DMS79 treated with DMSO at 0.1 percent for 48 hours (cell line): ENCODE measurements around the gene MLLT3.
A peak's percentile ranks its signal among the peaks of the same experiment; 100 is the strongest.
"Not testable (repeated sequence)": the region's sequence is repeated elsewhere in the genome, so short reads cannot be mapped to it uniquely, and the experiment has no call there.

Experiments
- DNase-seq: peaks from one replicate; lab custom pipeline; 2025; lab: John Stamatoyannopoulos, UW

MLLT3 gene

GRCh38 chr9:20622330-20623020 is at the start of gene MLLT3:
Gene MLLT3 (minus strand): TSS chr9:20622499.
- DNase-seq: peak; percentile 90

DNA sequence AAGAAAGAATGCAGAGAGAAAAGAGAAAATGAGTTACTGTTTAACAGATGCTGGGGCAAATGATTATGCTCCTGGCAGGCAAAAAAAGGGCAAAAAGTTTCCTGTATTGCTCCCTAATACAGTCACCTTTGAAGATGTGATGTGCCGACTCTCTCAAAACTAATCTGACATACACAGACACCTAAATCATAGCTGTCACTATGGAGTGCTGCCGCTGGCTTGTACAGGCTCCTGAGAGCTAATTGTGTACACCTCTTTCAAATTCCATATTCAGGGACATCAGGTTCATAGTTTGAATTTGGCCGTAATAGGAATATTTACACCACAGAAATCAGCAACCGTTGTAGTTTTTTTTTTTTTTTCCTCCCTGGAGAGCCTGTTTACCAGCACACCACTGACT is 49.3 kb upstream of the MLLT3 start:
- no peak for DNase-seq

DNA sequence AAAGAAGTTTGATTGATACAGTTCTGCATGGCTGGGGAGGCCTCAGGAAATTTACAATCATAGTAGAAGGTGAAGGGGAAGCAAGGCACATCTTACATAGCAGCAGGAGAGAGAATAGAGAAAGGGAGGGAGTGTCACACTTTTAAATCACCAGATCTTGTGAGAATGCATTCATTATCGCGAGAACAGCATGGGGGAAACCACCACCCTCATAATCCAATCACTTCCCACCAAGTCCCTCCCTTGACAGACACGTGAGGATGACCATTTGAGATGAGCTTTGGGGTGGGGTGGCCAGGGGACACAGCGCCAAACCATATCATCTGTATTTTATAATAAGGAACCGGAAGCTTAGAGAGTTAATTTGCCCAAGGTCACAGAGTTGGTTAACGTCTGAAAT is 48.1 kb upstream of the MLLT3 start:
- no peak for DNase-seq

DNA sequence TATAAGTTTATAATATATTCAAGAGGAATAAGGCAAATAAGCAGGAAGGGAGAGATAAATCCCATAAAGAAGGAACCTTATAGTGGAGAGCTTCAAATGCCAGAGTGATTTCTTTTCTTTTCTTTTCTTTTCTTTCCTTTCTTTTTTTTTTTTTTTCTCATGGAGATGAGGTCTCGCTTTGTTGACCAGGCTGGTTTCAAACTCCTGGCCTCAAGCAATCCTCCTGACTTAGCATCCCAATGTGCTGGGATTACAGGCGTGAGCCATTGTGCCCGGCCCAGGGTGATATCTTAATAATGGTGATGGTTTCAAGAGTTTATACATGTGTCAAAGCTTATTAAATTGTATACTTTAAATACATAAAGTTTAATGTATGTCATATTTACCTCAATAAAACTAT is 42.2 kb upstream of the MLLT3 start:
- no peak for DNase-seq

- DNase-seq: no peak
Observed at GRCh38 chr9:20663133-20663532, 40.8 kb upstream of the MLLT3 start.

DNA sequence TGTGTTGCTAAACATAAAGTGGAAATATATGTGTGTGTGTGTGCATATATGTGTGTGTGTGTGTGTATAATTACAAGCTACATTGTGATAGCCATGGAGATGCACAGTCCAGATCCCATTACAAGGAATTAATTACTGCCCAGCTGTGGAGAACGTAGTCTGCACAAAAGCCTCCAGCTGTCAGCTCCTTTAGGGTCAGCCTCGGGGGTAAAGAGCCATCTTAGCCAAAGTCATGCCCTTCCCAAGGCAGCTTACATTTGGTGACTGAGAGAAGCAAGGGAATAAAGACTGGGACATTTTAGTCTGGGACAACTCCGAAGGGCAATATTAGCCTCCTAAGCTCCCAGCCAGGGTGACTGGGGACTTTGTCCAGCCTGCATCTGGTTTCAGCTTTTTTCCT is 39.9 kb upstream of the MLLT3 start:
- DNase-seq: no peak

DNA sequence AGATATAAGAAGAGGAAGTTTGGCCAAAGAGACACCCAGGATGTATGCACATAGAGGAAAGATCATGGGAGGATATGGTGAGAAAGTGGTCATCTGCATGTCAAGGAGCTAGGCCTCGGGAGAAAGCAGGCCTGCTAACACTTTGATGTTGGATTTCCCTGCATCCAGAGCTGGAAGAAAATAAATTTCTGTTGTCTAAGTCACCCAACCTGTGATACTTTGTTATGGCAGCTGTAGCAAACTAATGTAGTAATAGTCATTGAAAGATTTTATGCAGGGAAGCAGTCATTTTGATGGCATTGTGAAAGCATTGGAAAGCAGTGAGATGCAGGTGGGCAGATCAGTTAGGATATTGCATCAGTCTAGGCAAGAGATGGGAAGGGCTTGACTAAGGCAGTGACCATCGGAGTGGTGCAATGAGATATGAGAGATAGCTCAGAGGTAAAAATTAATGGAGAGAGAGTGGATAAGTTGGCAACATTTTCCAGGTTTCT is 37.2 kb upstream of the MLLT3 start:
- no peak for DNase-seq

GRCh38 chr9:20658677-20659473 is 36.6 kb upstream of the MLLT3 start:
- peak; percentile 30 for DNase-seq

GRCh38 chr9:20658246-20658667 is 36.0 kb upstream of the MLLT3 start:
- DNase-seq: not testable (repeated sequence)

DNA sequence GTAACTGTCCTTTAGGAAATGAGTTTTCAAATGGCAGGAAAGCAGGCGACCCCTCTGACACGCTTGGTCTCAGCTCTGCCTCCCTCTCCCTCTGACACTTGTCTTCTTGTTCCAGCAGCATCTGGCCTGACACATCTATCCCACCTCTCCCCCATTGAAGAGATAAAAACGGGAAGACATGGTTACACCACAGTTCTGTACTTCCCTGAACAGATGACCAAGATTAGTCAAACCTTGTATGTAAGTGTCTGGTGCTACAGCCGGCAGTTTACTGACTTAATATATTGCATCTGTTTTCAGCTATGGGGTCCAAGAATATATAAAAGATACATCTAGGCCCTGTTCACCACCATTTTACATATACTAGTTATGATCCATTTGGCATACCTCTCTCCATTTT is 29.6 kb upstream of the MLLT3 start:
- no peak for DNase-seq

DNA sequence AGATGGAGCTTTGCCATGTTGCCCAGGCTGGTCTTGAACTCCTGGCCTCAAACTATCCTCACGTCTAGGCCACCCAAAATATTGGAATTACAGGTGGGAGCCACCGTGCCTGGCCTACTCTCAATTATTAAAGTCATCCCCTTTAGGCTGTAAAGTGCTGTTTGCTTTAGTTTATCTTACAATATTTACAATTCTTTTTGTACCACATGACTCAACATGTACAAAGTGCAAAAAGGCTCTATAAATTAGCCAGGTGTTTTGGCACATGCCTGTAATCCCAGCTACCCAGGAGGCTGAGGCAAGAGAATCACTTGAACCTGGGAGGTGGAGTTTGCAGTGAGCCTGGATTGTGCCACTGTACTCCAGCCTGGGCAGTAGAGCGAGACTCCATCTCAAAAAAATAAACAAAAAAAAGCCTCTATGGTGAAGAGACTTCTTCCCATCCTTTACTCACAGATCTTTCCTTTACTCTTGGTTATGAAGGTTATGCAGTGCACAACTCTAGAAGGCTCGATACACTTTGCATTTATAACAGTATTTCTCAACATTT is 28.5 kb upstream of the MLLT3 start:
- no peak for DNase-seq

DNA sequence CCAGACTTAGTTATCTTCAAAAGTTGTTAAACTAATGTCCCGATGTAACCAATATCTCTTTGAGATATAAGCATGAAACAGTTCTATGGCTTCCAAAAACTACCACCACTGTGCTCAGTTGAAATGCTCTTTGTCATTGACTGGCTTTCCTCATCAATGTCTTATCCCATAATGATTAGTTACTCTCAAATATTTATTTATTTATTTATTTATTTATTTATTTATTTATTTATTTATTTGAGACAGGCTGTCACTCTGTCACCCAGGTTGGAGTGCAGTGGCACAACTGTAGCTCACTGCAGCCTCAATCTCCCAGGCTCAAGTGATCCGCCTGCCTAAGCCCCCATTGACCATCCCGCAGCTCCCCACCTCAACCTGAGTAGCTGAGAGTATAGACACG is 28.0 kb upstream of the MLLT3 start:
- DNase-seq: no peak

DNA sequence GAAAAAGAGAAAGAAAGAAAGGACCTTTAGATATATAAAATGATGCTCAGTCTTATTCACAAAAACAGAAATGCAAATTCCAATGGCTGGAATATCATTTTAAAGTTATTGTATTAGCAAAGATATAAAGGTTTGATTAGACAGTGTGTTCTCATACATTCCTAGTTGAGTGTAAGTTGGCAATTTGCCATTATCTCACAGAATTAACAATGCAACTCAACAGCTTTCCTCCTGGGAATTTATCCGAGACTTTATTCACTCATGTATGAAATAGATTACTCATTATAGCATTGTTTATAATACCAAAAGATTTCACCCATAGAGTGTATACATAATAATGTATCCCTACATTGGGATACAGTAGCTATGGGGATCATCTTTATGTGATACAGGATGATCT is 27.1 kb upstream of the MLLT3 start:
- no peak for DNase-seq

DNA sequence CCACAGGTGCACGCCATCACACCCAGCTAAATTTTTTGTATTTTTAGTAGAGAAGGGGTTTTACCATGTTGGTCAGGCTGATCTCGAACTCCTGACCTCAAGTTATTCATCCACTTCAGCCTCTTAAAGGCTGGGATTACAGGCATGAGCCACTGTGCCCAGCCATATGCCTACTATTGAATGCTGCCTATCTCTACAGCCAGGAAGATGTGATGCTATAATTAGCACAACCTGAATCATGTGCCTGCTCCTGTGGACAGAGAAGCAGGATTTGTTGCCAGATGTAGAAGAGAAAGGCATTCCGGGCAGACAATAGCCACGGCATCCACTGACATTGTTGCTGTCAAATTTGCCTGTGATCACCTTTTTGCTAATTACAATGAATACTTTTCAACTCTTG is 24.4 kb upstream of the MLLT3 start:
- no peak for DNase-seq

DNA sequence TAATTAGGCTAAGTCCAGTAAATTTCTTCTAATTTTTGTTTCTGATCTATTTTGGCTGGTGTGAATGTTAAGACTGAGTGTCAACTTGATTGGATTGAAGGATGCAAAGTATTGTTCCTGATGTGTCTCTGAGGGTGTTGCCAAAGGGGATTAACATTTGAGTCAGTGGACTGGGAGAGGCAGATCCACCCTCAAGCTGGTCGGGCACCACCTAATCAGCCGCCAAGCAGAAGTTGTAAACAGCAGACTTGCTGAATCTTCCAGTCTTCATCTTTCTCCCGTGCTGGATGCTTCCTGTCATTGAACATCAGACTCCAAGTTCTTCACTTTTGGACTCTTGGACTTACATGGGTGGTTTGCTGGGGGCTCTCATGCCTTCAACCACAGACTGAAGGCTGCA is 21.4 kb upstream of the MLLT3 start:
- DNase-seq: no peak

DNA sequence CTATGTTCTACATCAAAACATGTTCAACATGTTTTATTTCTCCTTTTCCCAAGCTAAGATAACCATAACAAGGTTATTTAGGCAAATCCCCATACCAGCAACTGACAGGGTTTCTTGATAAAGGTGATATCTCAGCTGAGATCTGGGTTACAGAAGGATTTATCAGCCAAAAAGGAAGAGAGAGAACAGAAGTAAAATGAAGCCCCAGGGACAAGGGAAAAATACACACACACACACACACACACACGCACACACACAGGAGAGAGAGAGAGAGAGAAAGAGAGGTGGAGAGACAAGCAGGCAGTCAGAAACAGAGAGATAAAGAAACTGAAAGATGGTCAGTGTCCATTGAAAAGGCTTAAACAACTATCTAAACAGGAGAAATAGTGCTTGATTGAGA is 19.7 kb upstream of the MLLT3 start:
- DNase-seq: no peak

DNA sequence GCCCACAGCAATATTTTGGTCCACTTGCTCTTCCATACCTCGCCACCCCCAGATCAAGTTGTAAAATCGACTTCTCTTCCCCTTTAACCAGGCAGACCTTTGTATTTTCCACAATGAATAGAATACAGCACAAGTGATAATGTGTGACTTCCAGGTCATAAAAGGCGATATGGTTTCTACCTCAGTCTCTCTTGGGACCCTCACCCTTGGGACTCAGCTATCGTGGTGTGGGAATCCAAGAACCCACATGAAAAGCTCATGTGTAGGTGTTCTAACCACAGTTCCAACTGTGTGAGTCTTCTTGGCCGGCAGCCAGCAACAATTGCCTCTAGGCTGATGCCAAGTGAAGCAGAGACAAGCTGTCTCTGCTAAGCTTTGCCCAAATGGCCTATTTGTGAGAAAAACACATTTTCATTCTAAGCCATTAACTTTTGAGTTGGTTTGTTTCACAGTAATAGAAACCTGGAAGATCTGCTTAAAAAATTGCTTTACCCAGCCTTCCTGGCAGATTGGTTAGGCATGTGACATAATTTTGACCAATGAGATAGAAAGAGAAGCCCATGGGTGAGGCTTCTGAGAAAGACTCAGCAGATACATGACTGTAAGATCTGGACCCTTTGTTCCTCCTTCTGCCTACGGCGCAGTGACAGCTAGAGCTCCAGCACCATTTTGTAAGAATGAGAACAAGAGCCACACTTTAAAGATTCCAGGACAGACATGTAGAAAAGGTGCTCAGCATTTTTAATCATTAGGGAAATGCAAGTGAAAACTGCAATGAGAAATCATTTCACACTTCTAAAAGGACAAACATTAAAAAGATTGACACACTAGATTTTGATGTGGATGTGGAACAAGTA is 18.3 kb upstream of the MLLT3 start:
- DNase-seq: peak; percentile 85

GRCh38 chr9:20636888-20637440 is 14.7 kb upstream of the MLLT3 start:
- DNase-seq: no peak

- DNase-seq: no peak
Observed at GRCh38 chr9:20634895-20635294, 12.6 kb upstream of the MLLT3 start.

- DNase-seq: no peak
Observed at GRCh38 chr9:20632705-20633104, 10.4 kb upstream of the MLLT3 start.

GRCh38 chr9:20630241-20630943 is 8.1 kb upstream of the MLLT3 start:
- DNase-seq: no peak
